Retina (tissue), 1 donor: Measurements from ENCODE around the gene CKMT1B.
"Not testable (repeated sequence)": the region's sequence is repeated elsewhere in the genome, so short reads cannot be mapped to it uniquely, and the experiment has no call there.

Experiments
- DNase-seq: peaks from one replicate; pipeline ENCODE4 v3.0.0-alpha.2; 2016

CKMT1B gene

GRCh38 chr15:43638464-43639204, 44.8 kb downstream of the CKMT1B start:
- DNase-seq = not testable (repeated sequence)
